Body of pancreas (tissue), 4 donors: ENCODE measurements around the gene DHX38.

Experiments
- CTCF ChIP-seq, 7 experiments: fragments of 450-650 bp in 4 of 7; fragments of 200-600 bp in 3 of 7; sonication (generic) in 3 of 7; IDR thresholded peaks; one replicate each; pipeline ENCODE4 v1.5.1; 2016 to 2019; ENCODE audit warnings: antibody characterized with exemption in 7 of 7
- POLR2A ChIP-seq, 3 donors: fragments of 450-650 bp; IDR thresholded peaks; one replicate each; pipeline ENCODE4 v1.6.1; 2016; ENCODE audit warnings: antibody characterized with exemption in 3 of 3, mild to moderate bottlenecking in 2 of 3

- TF ChIP-seq CTCF (IDR thresholded peaks at IDR 0.05): peak; percentile 26 to 73 (median 55)
- no peak for TF ChIP-seq POLR2A (IDR thresholded peaks at IDR 0.05)
Observed at GRCh38 chr16:72099377-72099818, 5.8 kb downstream of the DHX38 start.
